B cell (primary cell): ENCODE measurements around the gene A1BG.

Experiments used
- EZH2 ChIP-seq: IDR thresholded peaks from 2 replicates; pipeline ENCODE4 v1.6.1; 2012; ENCODE audit warnings: borderline replicate concordance, low read depth, mild to moderate bottlenecking, moderate library complexity, low read length; ENCODE audit not compliant: insufficient read depth, poor library complexity, severe bottlenecking
- TF ChIP-seq, protein P1 (sequence below): fragments of 200-600 bp; IDR thresholded peaks from one replicate; pipeline ENCODE4 v1.8.0; 2022; ENCODE audit warnings: antibody characterized with exemption, mild to moderate bottlenecking

DNA sequence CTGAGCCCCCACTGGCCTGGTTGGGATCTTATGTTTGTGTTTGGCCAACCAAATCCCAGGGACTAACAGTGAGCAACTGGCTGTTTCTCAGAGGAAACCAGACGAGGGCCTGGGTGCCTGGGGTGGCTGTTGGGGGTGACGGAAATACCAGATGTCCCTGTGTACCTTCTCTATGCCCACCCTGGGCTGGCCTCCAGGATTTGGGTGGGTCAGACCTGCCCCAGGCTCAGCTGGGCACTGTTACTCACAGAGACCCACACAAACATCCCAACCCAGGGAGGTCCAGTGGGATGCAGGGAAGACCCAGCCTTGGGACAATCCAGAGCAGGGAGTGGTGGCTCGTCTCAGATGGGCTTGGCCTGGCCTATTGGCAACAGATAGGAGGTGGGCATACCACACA, 17.7 kb downstream of the A1BG start:
- TF ChIP-seq, protein P1, sequence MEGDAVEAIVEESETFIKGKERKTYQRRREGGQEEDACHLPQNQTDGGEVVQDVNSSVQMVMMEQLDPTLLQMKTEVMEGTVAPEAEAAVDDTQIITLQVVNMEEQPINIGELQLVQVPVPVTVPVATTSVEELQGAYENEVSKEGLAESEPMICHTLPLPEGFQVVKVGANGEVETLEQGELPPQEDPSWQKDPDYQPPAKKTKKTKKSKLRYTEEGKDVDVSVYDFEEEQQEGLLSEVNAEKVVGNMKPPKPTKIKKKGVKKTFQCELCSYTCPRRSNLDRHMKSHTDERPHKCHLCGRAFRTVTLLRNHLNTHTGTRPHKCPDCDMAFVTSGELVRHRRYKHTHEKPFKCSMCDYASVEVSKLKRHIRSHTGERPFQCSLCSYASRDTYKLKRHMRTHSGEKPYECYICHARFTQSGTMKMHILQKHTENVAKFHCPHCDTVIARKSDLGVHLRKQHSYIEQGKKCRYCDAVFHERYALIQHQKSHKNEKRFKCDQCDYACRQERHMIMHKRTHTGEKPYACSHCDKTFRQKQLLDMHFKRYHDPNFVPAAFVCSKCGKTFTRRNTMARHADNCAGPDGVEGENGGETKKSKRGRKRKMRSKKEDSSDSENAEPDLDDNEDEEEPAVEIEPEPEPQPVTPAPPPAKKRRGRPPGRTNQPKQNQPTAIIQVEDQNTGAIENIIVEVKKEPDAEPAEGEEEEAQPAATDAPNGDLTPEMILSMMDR: no peak
- no peak for TF ChIP-seq EZH2
